ENCODE data around the gene PHF20. TPM values are rescaled to one million over a fixed set of nuclear protein-coding genes. Genes with fewer than 3 reads are reported as not detected.
"Not testable (repeated sequence)": the region's sequence is repeated elsewhere in the genome, so short reads cannot be mapped to it uniquely, and the experiment has no call there.

The PHF20 gene
- total RNA-seq, 2 experiments from 2014 or later: 39.8 to 46.0 TPM

- no peak overlapping the region for H3K4me3 Mint-ChIP-seq
- no peaks in the 10 kb centered on the region for H3K9me3 Mint-ChIP-seq
- H3K27ac Mint-ChIP-seq: no peak overlapping the region
- peaks cover 15% of the 10 kb centered on the region for H3K36me3 Mint-ChIP-seq (ENCODE audit: low read depth)
- no peaks in the 10 kb centered on the region for H3K27me3 Mint-ChIP-seq (ENCODE audit: low read depth)
- H3K4me1 Mint-ChIP-seq (ENCODE audit: low read depth): peaks cover 11% of the 10 kb centered on the region
- no peak for DNase-seq
- intact Hi-C loops (cut with micrococcal nuclease): no loop called here
- CTCF ChIA-PET: no interaction called here
Measured at GRCh38 chr20:35856866-35857265, 85.1 kb downstream of the PHF20 start.

- peaks cover 5% of the 10 kb centered on the region for H3K36me3 Mint-ChIP-seq (ENCODE audit: low read depth)
- no peaks in the 10 kb centered on the region for H3K9me3 Mint-ChIP-seq
- H3K4me1 Mint-ChIP-seq (ENCODE audit: low read depth): peaks cover 8% of the 10 kb centered on the region
- H3K4me3 Mint-ChIP-seq: no peak overlapping the region
- H3K27me3 Mint-ChIP-seq (ENCODE audit: low read depth): no peaks in the 10 kb centered on the region
- no peak for DNase-seq
- intact Hi-C loops (cut with micrococcal nuclease): no loop called here
- H3K27ac Mint-ChIP-seq: peak overlapping the region; percentile 21
- CTCF ChIA-PET: interaction anchor here (0.5 to 1.0 kb wide), 5 partner anchors 17 to 188 kb away, joined by 3 read pairs; partner anchors contain the start of genes RBM39 and SCAND1
Measured at GRCh38 chr20:35866418-35867202, 94.8 kb downstream of the PHF20 start.

- Mint-ChIP-seq H3K36me3 (ENCODE audit: low read depth) (peaks cover 6% of the 10 kb centered on the region), H3K27ac (no peak overlapping the region), H3K4me3 (no peak overlapping the region), H3K9me3 (no peaks in the 10 kb centered on the region), H3K27me3 (ENCODE audit: low read depth) (no peaks in the 10 kb centered on the region), H3K4me1 (ENCODE audit: low read depth) (peaks cover 8% of the 10 kb centered on the region)
- intact Hi-C loops (cut with micrococcal nuclease): no loop called here
- no peak for DNase-seq
- CTCF ChIA-PET: no interaction called here
Measured at GRCh38 chr20:35870541-35871258, 98.9 kb downstream of the PHF20 start.

GRCh38 chr20:35871259-35871771 is 99.5 kb downstream of the PHF20 start:
- no peaks in the 10 kb centered on the region for H3K27me3 Mint-ChIP-seq (ENCODE audit: low read depth)
- H3K4me1 Mint-ChIP-seq (ENCODE audit: low read depth): peaks cover 8% of the 10 kb centered on the region
- no peak overlapping the region for H3K4me3 Mint-ChIP-seq
- CTCF ChIA-PET: no interaction called here
- no peaks in the 10 kb centered on the region for H3K9me3 Mint-ChIP-seq
- DNase-seq: no peak
- intact Hi-C loops (cut with micrococcal nuclease): no loop called here
- peak overlapping the region; percentile 50 for H3K27ac Mint-ChIP-seq
- peaks cover 6% of the 10 kb centered on the region for H3K36me3 Mint-ChIP-seq (ENCODE audit: low read depth)

- H3K27me3 Mint-ChIP-seq (ENCODE audit: low read depth): no peaks in the 10 kb centered on the region
- intact Hi-C loops (cut with micrococcal nuclease): no loop called here
- no peak overlapping the region for H3K4me3 Mint-ChIP-seq
- no peak overlapping the region for H3K27ac Mint-ChIP-seq
- CTCF ChIA-PET: interaction anchor here (1.8 kb wide), 1 partner anchor 9 kb away, joined by 7 read pairs; no protein-coding TSS in a partner anchor
- no peak for DNase-seq
- peaks cover 17% of the 10 kb centered on the region for H3K4me1 Mint-ChIP-seq (ENCODE audit: low read depth)
- H3K9me3 Mint-ChIP-seq: no peaks in the 10 kb centered on the region
- peaks cover 9% of the 10 kb centered on the region for H3K36me3 Mint-ChIP-seq (ENCODE audit: low read depth)
Measured at GRCh38 chr20:35876033-35876320, 104.2 kb downstream of the PHF20 start.

DNA sequence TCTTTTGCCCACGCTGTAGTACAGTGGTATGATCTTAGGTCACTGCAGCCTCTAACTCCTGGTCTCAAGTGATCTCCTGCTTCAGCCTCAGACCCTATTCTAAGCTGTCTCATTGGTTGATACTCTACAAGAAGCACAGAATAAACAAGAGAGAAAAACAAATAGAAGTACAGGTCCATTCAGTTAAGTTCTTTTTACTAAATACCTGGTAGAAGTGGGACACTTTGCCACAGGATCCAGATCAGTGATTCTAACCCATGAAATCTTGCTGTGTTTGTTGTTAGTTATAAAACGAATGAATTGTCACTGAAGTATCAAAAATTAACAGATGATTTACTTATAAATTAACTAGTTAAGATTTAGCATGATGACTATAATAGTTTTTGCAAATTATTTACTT is 105.8 kb downstream of the PHF20 start:
- Mint-ChIP-seq H3K9me3 (no peaks in the 10 kb centered on the region), H3K27ac (no peak overlapping the region), H3K36me3 (ENCODE audit: low read depth) (peaks cover 6% of the 10 kb centered on the region), H3K4me3 (no peak overlapping the region), H3K27me3 (ENCODE audit: low read depth) (no peaks in the 10 kb centered on the region), H3K4me1 (ENCODE audit: low read depth) (peaks cover 12% of the 10 kb centered on the region)
- CTCF ChIA-PET: no interaction called here
- DNase-seq: no peak
- intact Hi-C loops (cut with micrococcal nuclease): no loop called here

- intact Hi-C loops (cut with micrococcal nuclease): no loop called here
- DNase-seq: no peak
- Mint-ChIP-seq H3K36me3 (ENCODE audit: low read depth) (peaks cover 6% of the 10 kb centered on the region), H3K9me3 (no peaks in the 10 kb centered on the region), H3K27ac (no peak overlapping the region), H3K4me1 (ENCODE audit: low read depth) (peaks cover 12% of the 10 kb centered on the region), H3K27me3 (ENCODE audit: low read depth) (no peaks in the 10 kb centered on the region), H3K4me3 (no peak overlapping the region)
- CTCF ChIA-PET: no interaction called here
Measured at GRCh38 chr20:35878113-35878625, 106.4 kb downstream of the PHF20 start.

GRCh38 chr20:35881676-35882075 is 109.9 kb downstream of the PHF20 start:
- Mint-ChIP-seq H3K27ac (no peak overlapping the region), H3K36me3 (ENCODE audit: low read depth) (peaks cover 2% of the 10 kb centered on the region), H3K4me3 (no peak overlapping the region), H3K9me3 (no peaks in the 10 kb centered on the region), H3K4me1 (ENCODE audit: low read depth) (peaks cover 18% of the 10 kb centered on the region), H3K27me3 (ENCODE audit: low read depth) (no peaks in the 10 kb centered on the region)
- CTCF ChIA-PET: no interaction called here
- intact Hi-C loops (cut with micrococcal nuclease): no loop called here
- no peak for DNase-seq

GRCh38 chr20:35882427-35883161 is 110.8 kb downstream of the PHF20 start:
- DNase-seq; H3K27ac Mint-ChIP-seq; H3K36me3 Mint-ChIP-seq (ENCODE audit: low read depth); intact Hi-C loops (cut with micrococcal nuclease); H3K27me3 Mint-ChIP-seq (ENCODE audit: low read depth); H3K9me3 Mint-ChIP-seq; H3K4me3 Mint-ChIP-seq; CTCF ChIA-PET: not testable (repeated sequence)
- peaks cover 16% of the 10 kb centered on the region for H3K4me1 Mint-ChIP-seq (ENCODE audit: low read depth)

DNA sequence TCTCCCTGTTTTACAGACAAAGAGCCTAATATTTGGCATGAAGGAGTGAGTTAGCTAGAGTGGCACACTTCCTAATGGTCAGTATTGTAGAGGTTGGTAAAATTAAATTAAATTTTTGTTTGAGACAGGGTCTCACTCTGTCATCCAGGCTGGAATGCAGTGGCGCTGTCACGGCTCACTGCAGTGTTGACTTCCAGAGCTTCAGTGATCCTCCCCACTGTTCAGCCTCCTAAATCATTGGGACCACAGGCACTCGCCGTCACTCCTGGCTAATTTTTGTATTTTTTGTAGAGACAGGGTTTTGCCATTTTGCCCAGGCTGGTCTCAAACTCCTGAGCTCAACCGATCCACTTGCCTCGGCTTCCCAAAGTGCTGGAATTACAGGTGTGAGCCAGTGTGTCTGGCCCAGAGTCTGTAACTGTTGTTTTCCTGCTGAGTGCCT is 111.5 kb downstream of the PHF20 start:
- no peaks in the 10 kb centered on the region for H3K27me3 Mint-ChIP-seq (ENCODE audit: low read depth)
- H3K27ac Mint-ChIP-seq: no peak overlapping the region
- H3K4me1 Mint-ChIP-seq (ENCODE audit: low read depth): peaks cover 11% of the 10 kb centered on the region
- CTCF ChIA-PET: interaction anchor here (1.1 to 1.2 kb wide), 2 partner anchors 16 to 420 kb away, joined by 3 read pairs; no protein-coding TSS in a partner anchor
- DNase-seq: no peak
- no peak overlapping the region for H3K4me3 Mint-ChIP-seq
- intact Hi-C loops (cut with micrococcal nuclease): no loop called here
- no peaks in the 10 kb centered on the region for H3K9me3 Mint-ChIP-seq
- no peaks in the 10 kb centered on the region for H3K36me3 Mint-ChIP-seq (ENCODE audit: low read depth)

- Mint-ChIP-seq H3K27me3 (ENCODE audit: low read depth) (no peaks in the 10 kb centered on the region), H3K4me1 (ENCODE audit: low read depth) (peaks cover 10% of the 10 kb centered on the region), H3K27ac (no peak overlapping the region)
Measured at GRCh38 chr20:35883778-35884540, 112.1 kb downstream of the PHF20 start.

More at GRCh38 chr20:35883778-35884540, 112.1 kb downstream of the PHF20 start:
- Mint-ChIP-seq H3K4me3 (no peak overlapping the region), H3K36me3 (ENCODE audit: low read depth) (no peaks in the 10 kb centered on the region), H3K9me3 (no peaks in the 10 kb centered on the region)
- intact Hi-C loops (cut with micrococcal nuclease): loop anchor here (1.0 kb wide), 5 partner anchors 145 to 421 kb away; partner anchors contain the start of genes NFS1 and ROMO1
- peak; percentile 82 for DNase-seq
- CTCF ChIA-PET: interaction anchor here (0.6 to 2.3 kb wide), 10 partner anchors 9 to 420 kb away, joined by 3 to 8 read pairs (median 3); no protein-coding TSS in a partner anchor

Measured in activated naive CD4-positive, alpha-beta T cell treated with anti-CD3 and anti-CD28 coated beads for 36 hours (primary cell).